HG03460 (cell line): ENCODE data around the gene DISP2.

ENCODE experiments used
- ATAC-seq: cut with Tn5 transposase; IDR thresholded peaks from one replicate; pipeline ENCODE4 v1.9.1; 2021; ENCODE audit not compliant: unreplicated experiment

Gene DISP2

GRCh38 chr15:40340740-40341400 is 17.1 kb upstream of the DISP2 start, which contains the start of gene CCDC9B:
TSS of gene CCDC9B (minus strand) at chr15:40340939. CDS start at chr15:40340819, 120 bp downstream.
- ATAC-seq = no peak

- no peak for ATAC-seq
These were observed 15.4 kb upstream of the DISP2 start for GRCh38 chr15:40342416-40343320.

- ATAC-seq = no peak
These were observed 14.5 kb upstream of the DISP2 start for GRCh38 chr15:40343512-40343911.

DNA sequence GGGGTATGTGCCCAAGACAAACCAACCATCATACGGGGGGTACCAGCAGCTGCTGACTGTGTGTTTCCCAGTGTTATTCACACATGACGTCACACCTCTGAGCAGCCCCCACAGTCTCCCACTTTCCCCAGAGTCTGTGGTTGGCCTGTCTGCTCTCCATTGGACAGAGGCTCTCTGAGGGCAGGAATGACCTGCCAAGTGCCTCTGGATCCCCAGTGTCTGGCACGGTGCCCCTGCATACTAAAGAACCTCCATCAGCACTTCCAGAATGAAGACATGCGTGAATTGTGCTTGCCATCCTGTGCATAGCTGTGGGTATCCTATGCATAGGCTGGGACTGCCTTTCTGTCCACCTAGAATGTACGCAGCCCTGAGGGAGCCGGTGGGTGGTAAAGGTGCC is 13.8 kb upstream of the DISP2 start:
- no peak for ATAC-seq

GRCh38 chr15:40344631-40345120 is 13.3 kb upstream of the DISP2 start:
- no peak for ATAC-seq

DNA sequence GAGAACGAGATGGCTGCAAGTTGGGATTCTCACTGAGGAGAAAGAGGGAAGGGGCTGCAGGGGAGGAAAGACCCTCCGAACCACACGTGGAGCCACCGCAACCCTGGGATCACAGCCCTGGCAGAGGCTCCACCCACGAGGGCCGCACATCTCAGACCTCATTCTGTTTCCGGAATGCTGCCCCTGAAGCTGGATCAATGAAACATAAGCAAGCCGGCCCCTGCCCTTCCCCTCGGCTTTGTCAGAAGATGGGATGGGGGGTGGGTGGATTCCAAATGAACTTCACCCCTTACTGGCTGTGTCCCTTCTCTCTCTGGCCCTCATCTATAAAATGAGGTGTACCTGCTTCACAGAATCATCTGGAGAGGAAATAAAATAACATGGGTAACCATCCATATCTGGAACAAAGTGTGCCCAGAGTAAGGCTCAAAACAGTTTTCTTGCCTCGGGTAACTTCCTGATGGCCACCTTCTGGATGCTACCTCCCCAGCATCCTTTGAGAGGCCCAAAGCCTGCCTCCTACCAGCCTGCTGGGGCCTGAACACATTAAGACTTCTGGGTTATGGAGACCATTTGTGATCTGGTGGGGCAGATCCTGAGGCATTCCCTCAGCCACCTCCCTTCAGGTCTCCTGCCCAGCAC is 12.7 kb upstream of the DISP2 start:
- no peak for ATAC-seq

DNA sequence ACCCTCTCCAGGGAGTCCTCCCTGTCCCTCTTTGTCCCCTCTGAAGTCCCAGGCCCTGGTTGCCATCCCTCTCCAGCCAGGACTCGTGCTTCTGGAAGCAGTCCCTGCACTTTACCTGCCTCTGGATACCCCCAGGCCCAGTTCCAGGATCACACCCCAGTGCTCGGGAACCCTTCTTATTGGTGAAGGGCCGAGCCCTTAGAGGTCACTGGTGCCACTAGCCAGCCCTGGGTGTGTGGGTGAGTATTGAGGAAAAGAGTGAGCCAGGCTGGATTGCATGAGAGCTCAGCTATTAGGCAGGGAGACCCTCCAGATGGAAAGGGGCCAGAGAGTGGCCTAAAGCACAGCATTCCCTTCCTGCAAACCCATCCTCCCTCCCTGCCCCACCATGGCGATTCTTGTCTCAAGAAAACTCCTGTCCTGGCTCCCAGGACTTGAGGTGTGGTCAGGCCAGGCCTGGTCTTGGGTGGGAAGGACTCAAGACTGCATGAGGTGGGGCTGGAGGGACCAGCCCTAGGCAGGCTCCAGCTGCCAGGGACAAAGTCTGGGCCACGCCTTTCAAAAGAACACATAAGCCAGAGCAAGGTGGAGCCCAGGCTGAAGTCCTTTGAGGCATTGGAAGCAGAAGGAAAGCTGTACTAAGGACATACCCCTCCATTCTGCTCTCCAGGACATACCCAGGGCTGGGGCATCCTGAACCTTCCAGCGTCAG is 12.0 kb upstream of the DISP2 start:
- no peak for ATAC-seq

DNA sequence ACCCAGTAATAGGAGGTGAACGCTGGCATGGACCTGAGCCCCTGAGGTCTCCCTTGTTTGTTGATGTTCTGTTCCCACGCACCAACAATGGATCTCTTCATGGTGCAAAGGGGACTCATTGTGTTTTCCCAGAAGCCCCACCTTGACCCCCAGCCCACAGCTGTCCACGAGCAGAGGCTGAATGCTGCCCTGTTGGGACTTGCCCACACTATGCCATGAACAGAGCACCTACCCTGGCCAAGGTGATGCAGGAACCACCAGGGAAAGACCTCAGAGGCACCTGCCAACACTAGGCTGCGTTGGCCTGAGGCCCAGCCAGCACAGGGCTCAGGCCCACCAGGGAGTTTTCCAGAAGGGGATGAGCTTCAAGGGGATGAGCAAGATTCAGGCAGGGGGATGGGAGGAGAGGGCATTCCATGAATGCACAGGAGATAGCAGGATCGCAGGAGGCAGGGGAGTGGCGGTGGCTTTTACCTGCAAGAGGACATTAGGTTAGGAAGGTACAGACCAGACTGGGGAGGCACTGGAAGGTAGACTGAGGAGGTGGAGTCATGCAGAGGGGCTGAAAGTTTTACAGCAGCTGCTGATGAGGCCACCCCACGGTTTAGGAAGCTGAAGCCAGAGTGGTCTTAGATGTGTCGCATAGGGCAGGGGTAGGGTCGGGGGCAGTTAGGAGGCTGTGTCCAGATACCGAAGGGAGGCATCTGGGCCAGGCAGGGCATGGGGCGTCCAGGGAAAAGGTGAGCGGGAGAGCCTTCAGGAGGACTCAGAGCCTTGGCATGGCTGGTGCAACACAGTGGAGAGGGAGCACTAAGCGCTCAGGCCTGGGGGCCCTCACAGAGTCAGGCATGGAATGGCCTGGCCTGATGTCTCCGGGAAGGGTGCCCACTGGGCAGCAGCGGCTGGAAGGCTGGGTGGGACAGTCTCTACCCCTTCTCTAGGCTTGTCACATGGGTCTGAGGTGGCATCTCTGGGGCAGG is 11.2 kb upstream of the DISP2 start:
- ATAC-seq = no peak

- ATAC-seq = no peak
These were observed 10.2 kb upstream of the DISP2 start for GRCh38 chr15:40347559-40348473.

- ATAC-seq = no peak
These were observed 9.5 kb upstream of the DISP2 start for GRCh38 chr15:40348474-40348870.

- ATAC-seq = no peak
These were observed 8.9 kb upstream of the DISP2 start for GRCh38 chr15:40349163-40349562.

DNA sequence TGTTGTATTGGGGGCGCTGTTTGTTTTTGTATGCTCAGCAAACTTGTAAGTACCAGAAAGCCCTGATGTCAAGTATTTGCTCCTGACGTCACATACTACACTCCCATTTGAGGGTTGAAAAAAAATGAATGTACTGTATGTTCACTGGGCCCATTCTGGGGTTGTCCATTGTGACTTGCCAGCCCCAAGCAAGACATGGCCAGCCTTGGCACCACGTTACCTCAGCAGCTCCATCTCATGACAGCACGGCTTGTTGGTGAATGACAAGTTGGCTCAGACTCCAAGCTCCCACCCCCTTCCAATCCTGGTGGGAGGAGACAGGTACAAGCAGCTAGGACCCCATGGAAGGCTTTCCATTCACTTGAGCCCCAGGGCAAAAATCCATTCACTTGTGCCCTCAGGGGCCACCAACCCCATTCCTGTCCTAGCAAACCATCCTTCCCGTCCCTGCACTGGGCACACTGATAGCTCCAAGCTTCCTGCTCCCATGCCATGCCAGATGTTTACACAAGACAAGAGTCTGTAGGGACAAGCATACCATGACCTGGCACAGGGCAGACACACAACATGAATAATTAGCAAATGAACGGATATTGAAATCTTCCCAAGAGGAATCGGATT is 5.6 kb upstream of the DISP2 start:
- ATAC-seq = no peak

DNA sequence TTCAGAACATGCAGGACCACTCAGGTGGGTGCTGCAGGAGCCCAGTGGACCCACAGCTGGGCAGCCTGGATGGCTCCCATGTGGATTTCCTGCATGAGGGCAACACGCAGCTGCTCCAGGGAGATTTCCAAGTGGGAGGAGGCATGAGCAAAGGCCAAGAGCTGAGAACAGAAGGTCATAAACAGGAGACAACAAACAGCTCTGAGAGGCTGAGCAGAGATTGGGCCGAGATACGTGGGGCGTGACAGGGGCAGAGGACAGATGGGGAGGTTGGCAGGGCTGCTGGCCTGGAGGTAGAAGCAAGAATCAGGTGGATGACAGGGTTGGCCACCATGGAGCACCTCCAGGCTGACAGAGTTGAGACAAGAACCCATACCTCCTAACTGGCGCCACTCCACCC is 4.3 kb upstream of the DISP2 start:
- no peak for ATAC-seq

DNA sequence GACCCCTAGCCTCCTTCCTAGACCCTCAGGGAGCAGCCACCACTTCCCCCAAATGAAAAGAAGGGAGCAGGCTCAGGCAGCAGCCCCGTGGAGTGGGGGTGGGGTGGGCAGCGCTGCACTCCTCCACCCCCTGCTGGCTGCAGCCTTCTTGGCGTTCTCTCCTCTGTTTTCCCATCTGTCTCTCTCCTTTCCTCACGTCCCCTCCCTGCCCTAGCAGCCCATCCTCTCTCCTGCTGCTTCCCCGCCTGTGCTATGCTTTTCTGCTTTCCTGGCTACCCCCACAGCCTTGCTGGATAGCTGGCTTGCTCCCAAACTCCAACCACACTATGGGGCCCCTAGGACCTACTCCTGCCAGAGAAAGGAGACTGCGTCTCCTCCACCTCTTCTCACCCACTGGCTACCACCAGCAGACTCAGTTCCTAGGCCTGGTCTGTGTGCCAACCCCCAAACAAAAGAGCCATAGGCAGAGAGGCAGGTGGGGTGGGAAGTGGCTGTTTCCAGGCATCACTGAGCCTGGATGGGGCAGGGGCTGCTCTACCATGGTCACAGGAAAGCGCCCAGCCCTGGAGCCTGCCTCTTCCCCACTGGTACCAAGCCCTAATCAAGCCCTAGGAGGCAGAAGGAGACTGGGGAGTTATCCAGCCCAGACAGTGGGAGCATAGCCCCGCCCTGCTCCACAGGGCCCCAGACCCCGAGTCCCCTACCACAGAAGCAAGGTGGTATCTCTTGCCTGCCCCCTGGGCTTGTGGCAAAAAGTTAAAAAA is 3.4 kb upstream of the DISP2 start:
- ATAC-seq = no peak

- ATAC-seq = no peak
These were observed 1.9 kb upstream of the DISP2 start for GRCh38 chr15:40355976-40356585.

GRCh38 chr15:40357246-40357645 is 773 bp upstream of the DISP2 start:
- no peak for ATAC-seq
